Ovary (tissue), 3 donors: Measurements from ENCODE around the gene SLC16A12.

Experiments
- POLR2A ChIP-seq: fragments of 450-650 bp; IDR thresholded peaks from one replicate; pipeline ENCODE4 v1.6.1; 2017; ENCODE audit warnings: antibody characterized with exemption, mild to moderate bottlenecking, moderate library complexity
- TF ChIP-seq, protein P1 (sequence below), 3 donors: fragments of 450-650 bp in 2 of 3; fragments of 200-600 bp in 1 of 3; IDR thresholded peaks; one replicate each; pipeline versions ENCODE4 v1.5.1 to v1.8.0; 2016 to 2022; ENCODE audit warnings: antibody characterized with exemption in 3 of 3, mild to moderate bottlenecking in 1 of 3
- donor health status: DM: no; HTN: no; CAD: no.

- TF ChIP-seq, protein P1, sequence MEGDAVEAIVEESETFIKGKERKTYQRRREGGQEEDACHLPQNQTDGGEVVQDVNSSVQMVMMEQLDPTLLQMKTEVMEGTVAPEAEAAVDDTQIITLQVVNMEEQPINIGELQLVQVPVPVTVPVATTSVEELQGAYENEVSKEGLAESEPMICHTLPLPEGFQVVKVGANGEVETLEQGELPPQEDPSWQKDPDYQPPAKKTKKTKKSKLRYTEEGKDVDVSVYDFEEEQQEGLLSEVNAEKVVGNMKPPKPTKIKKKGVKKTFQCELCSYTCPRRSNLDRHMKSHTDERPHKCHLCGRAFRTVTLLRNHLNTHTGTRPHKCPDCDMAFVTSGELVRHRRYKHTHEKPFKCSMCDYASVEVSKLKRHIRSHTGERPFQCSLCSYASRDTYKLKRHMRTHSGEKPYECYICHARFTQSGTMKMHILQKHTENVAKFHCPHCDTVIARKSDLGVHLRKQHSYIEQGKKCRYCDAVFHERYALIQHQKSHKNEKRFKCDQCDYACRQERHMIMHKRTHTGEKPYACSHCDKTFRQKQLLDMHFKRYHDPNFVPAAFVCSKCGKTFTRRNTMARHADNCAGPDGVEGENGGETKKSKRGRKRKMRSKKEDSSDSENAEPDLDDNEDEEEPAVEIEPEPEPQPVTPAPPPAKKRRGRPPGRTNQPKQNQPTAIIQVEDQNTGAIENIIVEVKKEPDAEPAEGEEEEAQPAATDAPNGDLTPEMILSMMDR (IDR thresholded peaks at IDR 0.05) = no peak
- no peak for TF ChIP-seq POLR2A
Measured at GRCh38 chr10:89475125-89475524, 60.3 kb downstream of the SLC16A12 start.
